Activated T-helper 17 cell treated with anti-CD3 and anti-CD28 coated beads, Interleukin-2, amount 50 U/mL, for 72 hours (primary cell): ENCODE results near the gene CCIN. TPM values are rescaled to one million over a fixed set of nuclear protein-coding genes. Genes with fewer than 3 reads are reported as not detected.
A peak's percentile ranks its signal among the peaks of the same experiment; 100 is the strongest.
"Not testable (repeated sequence)": the region's sequence is repeated elsewhere in the genome, so short reads cannot be mapped to it uniquely, and the experiment has no call there.

Source experiments
- ATAC-seq: fragments of 150-1000 bp; cut with Tn5 transposase; replicated peaks from 2 replicates; pipeline ENCODE4 v1.10.0; 2021; ENCODE audit warnings: mild to moderate bottlenecking, moderate library complexity
- H3K27ac Mint-ChIP-seq: one replicate; pipeline ENCODE4 v1.8.0; 2022; ENCODE audit warnings: mixed read lengths
- H3K27me3 Mint-ChIP-seq: one replicate; pipeline ENCODE4 v1.8.0; 2022; ENCODE audit warnings: mixed read lengths
- H3K36me3 Mint-ChIP-seq: one replicate; pipeline ENCODE4 v1.8.0; 2022; ENCODE audit warnings: low read depth, mild to moderate bottlenecking, mixed read lengths
- H3K4me1 Mint-ChIP-seq: one replicate; pipeline ENCODE4 v1.8.0; 2022; ENCODE audit warnings: mixed read lengths
- H3K4me3 Mint-ChIP-seq: one replicate; pipeline ENCODE4 v1.8.0; 2022; ENCODE audit warnings: mild to moderate bottlenecking, mixed read lengths
- H3K9me3 Mint-ChIP-seq: one replicate; pipeline ENCODE4 v1.8.0; 2022; ENCODE audit warnings: mixed read lengths
- total RNA-seq, 2 donors: library from RNA; stranded (reverse); gene quantifications; one replicate each; pipeline ENCODE4 v1.2.3, GENCODE V29; 2022

The CCIN gene
- total RNA-seq, 2 donors from 2014 or later, result not detected

DNA sequence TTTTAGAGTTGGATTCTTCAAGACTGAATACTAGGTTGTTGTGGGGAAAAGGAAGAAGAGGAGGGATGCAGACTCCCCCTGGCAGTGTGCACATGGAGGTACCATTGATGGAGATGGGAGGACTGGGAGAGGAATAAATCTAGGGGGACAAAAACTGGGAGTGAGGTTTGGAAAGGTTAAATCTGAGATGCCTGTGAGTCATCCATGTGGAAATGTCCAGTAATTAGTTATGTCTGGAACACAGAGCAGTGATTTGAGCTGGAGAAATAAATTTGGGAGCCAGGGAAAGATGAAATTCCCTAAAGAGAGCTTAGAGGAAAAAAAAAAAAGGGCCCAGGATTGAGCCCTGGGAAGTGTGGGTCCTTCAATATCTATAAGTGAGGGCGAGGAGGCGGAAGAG, 8.0 kb upstream of the CCIN start:
- Mint-ChIP-seq H3K4me1 (peaks cover 12% of the 10 kb centered on the region), H3K4me3 (no peak overlapping the region), H3K27ac (peak overlapping the region; percentile 8), H3K36me3 (peaks cover 6% of the 10 kb centered on the region), H3K9me3 (no peaks in the 10 kb centered on the region), H3K27me3 (no peaks in the 10 kb centered on the region)
- no peak for ATAC-seq

DNA sequence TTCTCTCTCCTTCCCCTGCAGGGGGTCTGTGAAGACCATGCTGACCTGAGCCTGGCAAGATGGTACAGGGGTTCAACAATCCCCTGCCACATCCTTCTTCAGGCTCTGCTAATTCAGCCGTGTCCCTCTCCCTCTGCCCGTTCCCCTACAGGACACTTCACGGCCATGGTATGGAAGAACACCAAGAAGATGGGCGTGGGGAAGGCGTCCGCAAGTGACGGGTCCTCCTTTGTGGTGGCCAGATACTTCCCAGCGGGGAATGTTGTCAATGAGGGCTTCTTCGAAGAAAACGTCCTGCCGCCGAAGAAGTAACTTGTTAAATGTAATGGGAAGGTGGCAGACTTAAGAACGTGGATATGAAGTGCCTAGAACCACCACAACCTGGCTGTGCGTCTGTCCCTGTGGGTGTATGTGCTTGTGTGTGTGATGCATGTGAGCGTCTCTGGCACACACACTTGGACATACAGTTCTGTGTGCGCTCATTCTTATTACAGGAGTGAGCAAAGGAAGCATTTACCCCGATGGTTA, 6.9 kb upstream of the CCIN start:
- H3K27me3 Mint-ChIP-seq, result no peaks in the 10 kb centered on the region
- peaks cover 12% of the 10 kb centered on the region for H3K4me1 Mint-ChIP-seq
- H3K9me3 Mint-ChIP-seq, result no peaks in the 10 kb centered on the region
- H3K27ac Mint-ChIP-seq, result no peak overlapping the region
- ATAC-seq, result no peak
- no peaks in the 10 kb centered on the region for H3K36me3 Mint-ChIP-seq
- no peak overlapping the region for H3K4me3 Mint-ChIP-seq

DNA sequence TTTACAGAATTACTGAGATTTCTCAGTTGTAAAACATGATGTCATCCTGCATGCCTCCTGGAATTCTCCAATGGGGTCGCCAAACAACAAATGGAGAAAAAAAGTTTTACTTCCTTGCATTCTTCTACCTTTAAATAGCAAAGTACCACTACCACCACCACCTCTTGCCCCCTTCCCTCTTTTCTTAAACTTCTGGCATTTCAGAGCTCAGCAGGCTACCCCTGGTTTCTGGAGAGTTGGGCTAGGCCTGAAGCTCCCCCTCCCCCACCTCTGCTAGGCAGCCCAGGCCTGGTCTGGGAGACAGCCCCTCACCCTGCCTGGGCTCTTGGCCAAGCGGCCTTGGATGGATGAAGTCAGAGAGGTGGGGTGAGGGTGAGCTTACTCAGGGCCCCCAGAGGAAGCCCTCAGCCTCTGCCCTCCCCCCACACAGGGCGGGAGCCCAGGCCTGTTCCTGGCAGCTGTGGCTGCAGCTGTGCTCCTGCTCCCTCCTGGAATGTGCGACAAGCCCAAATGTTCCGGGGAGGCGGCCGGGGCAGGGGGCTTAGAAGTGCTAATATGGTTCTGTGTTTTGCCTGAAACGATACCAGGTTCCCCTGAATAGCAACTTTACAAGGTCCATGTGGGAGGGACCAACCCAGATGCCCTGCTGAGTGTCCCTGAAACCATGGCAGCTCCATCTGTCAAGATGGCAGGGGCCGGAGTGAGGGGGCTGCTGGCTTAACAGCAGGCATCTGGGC, 6.0 kb upstream of the CCIN start:
- Mint-ChIP-seq H3K4me3 (no peak overlapping the region), H3K9me3 (no peaks in the 10 kb centered on the region), H3K27ac (no peak overlapping the region), H3K36me3 (no peaks in the 10 kb centered on the region), H3K4me1 (peaks cover 10% of the 10 kb centered on the region), H3K27me3 (no peaks in the 10 kb centered on the region)
- ATAC-seq, result no peak

DNA sequence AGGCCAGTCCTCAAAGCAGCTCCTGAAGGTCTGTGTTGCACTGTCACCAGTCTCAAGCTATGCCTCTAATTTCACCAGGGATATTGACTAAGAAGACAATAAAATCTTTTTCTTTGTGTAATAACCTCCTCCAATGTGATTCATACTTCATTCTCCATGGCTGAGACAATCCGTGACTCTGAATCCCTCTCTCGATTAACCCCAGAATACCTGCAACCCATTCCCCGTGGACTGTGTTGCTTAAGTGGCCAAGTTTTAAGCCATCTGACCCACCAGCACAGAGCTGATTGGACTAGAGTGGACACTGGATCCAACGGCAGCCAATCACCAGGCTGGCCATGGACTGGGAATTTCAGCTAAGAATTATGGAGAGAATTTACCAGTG, 5.4 kb upstream of the CCIN start:
- no peak for ATAC-seq
- no peaks in the 10 kb centered on the region for H3K36me3 Mint-ChIP-seq
- peak overlapping the region; percentile 37 for H3K27ac Mint-ChIP-seq
- peaks cover 7% of the 10 kb centered on the region for H3K4me1 Mint-ChIP-seq
- H3K4me3 Mint-ChIP-seq, result no peak overlapping the region
- no peaks in the 10 kb centered on the region for H3K27me3 Mint-ChIP-seq
- no peaks in the 10 kb centered on the region for H3K9me3 Mint-ChIP-seq

DNA sequence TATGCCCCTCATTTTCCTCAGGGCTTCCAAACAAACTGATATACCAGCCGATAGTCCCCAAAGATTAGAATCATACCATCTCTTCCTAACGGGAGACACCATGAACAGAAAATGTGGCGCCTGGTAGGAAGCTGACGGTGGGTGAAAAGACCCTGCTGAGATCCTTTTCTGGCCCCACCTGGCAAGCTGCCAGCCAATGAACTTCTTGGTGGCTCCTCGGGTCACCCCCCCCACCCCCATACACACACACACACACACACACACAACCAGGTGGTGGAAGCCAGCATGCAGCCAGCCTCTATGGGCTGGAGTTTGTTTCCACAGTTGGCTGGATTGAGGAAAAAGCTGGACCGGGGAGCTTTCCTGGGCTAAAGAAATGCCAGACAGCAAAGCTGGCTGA, 4.8 kb upstream of the CCIN start:
- Mint-ChIP-seq H3K4me3 (no peak overlapping the region), H3K36me3 (no peaks in the 10 kb centered on the region), H3K9me3 (no peaks in the 10 kb centered on the region), H3K27ac (no peak overlapping the region), H3K4me1 (peaks cover 7% of the 10 kb centered on the region), H3K27me3 (no peaks in the 10 kb centered on the region)
- no peak for ATAC-seq

DNA sequence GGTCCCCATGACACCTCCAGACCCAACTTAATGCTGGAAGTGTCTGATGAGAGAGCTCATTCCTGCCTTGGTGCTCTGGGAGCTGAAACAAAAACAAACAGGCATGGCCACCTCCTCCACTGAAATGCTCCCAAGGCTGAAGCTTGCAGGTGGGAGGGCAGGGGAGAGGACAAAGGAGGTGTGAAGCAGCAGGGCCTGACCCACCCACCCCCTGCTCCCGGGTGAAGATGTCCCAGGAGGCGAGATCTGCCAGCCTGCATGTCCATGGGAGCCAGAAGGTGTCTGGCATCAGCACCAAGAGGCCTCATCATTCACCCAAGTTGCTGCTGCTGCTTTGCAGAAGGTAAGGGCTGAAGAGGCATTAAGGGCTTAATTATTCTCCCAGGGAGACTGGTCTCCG, 4.2 kb upstream of the CCIN start:
- Mint-ChIP-seq H3K9me3 (no peaks in the 10 kb centered on the region), H3K27me3 (no peaks in the 10 kb centered on the region), H3K36me3 (no peaks in the 10 kb centered on the region), H3K27ac (no peak overlapping the region), H3K4me3 (peak overlapping the region; percentile 74), H3K4me1 (peaks cover 7% of the 10 kb centered on the region)
- ATAC-seq, result no peak

DNA sequence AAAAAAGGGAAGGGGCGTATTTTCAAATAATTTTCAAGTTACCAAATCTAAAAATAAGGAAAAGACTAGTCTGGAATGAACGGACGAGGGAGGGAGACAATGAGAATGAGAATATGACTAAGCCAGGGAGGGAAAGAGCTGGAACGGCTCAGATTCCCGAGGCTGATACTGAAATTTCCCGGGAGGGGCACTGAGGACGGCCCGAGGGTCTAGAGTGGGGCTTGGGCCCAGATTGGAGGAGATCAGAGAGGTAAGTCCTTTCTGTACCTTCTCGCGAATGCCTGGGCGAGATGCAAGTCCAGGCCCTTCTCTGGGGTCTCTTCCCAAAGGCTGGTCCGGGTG, 3.4 kb upstream of the CCIN start:
- ATAC-seq, result no peak
- peaks cover 7% of the 10 kb centered on the region for H3K4me1 Mint-ChIP-seq
- no peaks in the 10 kb centered on the region for H3K9me3 Mint-ChIP-seq

DNA sequence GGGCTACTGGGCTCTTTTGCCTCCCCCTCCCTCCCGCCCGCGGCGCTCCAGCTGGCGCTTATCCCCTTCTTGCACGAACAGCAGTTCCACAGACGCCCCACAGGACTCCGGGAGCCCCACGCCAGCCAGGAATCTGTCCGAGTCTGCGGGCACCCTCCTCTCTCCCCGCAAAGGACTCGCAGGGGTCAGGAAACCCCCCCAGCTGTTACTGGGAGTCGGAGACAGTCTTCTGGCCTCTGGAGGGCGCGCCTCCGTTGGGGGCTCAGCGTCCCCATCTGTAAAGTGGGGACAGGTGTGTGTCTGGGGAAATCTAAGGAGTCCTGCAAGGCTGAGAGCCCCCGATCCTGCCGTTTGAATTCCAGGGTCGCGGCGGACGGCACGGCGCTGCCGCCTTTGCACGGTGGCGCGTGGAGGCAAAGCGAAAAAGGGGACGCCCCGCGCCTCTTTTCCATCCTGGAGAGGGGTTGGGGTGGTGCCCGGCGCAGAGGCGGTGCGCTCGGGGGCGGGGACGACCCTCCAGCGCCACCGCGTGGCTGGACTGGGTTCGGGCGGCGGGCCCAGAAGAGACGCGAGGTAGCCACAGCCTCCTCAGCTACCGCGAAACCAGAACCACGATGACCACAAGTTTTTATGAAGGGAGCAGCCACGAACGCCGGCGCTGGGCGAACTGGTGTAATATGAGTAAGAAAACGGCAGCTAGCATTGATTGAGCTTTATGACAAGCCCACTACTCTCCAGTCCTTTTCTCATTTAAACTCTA, 2.8 kb upstream of the CCIN start:
- Mint-ChIP-seq H3K36me3 (no peaks in the 10 kb centered on the region), H3K4me3 (peak overlapping the region; percentile 74), H3K27ac (no peak overlapping the region), H3K27me3 (no peaks in the 10 kb centered on the region), H3K9me3 (no peaks in the 10 kb centered on the region), H3K4me1 (peaks cover 2% of the 10 kb centered on the region)
- peak; percentile 97 for ATAC-seq

More for the DNA sequence above, 3.4 kb upstream of the CCIN start:
- no peaks in the 10 kb centered on the region for H3K27me3 Mint-ChIP-seq
- H3K27ac Mint-ChIP-seq, result no peak overlapping the region
- H3K36me3 Mint-ChIP-seq, result no peaks in the 10 kb centered on the region
- H3K4me3 Mint-ChIP-seq, result peak overlapping the region; percentile 74

DNA sequence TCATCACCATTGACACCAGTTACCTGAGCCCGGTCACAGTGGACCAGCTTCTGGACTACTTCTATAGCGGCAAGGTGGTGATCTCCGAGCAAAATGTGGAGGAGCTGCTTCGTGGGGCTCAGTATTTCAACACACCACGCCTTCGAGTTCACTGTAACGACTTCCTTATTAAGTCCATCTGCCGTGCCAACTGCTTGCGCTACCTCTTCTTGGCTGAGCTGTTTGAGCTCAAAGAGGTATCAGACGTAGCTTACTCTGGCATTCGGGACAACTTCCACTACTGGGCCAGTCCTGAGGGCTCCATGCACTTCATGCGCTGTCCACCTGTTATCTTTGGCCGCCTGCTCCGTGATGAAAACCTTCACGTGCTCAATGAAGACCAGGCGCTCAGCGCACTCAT, 520 bp downstream of the CCIN start:
- no peaks in the 10 kb centered on the region for H3K9me3 Mint-ChIP-seq
- H3K36me3 Mint-ChIP-seq, result no peaks in the 10 kb centered on the region
- ATAC-seq, result no peak
- no peak overlapping the region for H3K4me3 Mint-ChIP-seq
- H3K27ac Mint-ChIP-seq, result no peak overlapping the region
- H3K4me1 Mint-ChIP-seq, result no peaks in the 10 kb centered on the region
- no peaks in the 10 kb centered on the region for H3K27me3 Mint-ChIP-seq

DNA sequence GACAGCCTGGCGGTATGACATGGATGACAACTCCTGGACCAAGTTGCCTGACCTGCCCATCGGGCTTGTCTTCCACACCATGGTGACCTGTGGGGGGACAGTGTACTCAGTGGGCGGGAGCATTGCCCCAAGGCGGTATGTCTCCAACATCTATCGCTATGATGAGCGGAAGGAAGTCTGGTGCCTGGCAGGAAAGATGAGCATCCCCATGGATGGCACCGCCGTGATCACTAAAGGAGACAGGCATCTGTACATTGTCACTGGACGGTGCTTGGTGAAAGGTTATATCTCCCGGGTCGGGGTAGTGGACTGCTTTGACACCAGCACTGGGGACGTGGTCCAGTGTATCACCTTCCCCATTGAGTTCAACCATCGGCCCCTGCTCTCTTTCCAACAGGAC, 1.3 kb downstream of the CCIN start:
- ATAC-seq, result no peak
- H3K27me3 Mint-ChIP-seq, result peaks cover 4% of the 10 kb centered on the region
- H3K9me3 Mint-ChIP-seq, result no peaks in the 10 kb centered on the region
- no peak overlapping the region for H3K27ac Mint-ChIP-seq
- H3K36me3 Mint-ChIP-seq, result no peaks in the 10 kb centered on the region
- no peak overlapping the region for H3K4me3 Mint-ChIP-seq
- H3K4me1 Mint-ChIP-seq, result no peaks in the 10 kb centered on the region

DNA sequence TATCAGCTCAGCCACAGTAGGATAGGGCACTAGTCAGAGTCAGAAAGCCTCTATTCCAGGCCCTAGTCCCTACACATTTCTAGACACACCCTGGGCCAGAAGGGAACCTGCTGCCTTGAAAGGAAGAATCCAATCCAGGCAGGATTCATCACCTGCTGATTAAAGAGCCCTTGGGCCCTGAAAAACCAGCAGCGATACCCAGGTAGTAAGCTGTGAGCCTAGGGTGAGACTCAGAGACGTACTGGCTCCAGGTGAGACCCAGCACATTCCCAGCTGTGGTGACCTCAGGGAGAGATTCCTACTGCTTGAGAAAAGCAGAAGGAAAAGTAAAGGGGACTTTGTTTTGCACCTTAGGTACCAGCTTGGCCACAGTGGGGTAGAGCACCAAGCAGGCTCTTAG, 4.7 kb downstream of the CCIN start:
- H3K4me3 Mint-ChIP-seq, result no peak overlapping the region
- H3K9me3 Mint-ChIP-seq, result no peaks in the 10 kb centered on the region
- H3K36me3 Mint-ChIP-seq, result no peaks in the 10 kb centered on the region
- H3K27me3 Mint-ChIP-seq, result peaks cover 4% of the 10 kb centered on the region
- no peak overlapping the region for H3K27ac Mint-ChIP-seq
- no peak for ATAC-seq
- H3K4me1 Mint-ChIP-seq, result no peaks in the 10 kb centered on the region

DNA sequence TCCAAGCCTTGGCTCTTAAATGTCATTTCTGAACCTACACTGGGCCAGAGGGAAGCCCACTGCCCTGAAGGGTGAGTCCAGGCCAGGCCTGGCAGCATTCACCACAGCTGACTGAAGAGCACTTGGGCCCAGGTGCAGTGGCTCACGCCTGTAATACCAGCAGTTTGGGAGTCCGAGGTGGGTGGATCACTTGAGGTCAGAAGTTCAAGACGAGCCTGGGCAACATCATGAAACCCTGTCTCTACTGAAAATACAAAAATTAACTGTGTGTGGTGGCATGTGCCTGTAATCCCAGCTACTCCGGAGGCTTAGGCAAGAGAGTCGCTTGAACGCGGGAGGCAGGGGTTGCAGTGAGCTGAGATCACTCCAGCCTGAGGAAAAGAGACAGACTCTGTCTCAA, 5.1 kb downstream of the CCIN start:
- no peak overlapping the region for H3K4me3 Mint-ChIP-seq
- H3K36me3 Mint-ChIP-seq, result no peaks in the 10 kb centered on the region

DNA sequence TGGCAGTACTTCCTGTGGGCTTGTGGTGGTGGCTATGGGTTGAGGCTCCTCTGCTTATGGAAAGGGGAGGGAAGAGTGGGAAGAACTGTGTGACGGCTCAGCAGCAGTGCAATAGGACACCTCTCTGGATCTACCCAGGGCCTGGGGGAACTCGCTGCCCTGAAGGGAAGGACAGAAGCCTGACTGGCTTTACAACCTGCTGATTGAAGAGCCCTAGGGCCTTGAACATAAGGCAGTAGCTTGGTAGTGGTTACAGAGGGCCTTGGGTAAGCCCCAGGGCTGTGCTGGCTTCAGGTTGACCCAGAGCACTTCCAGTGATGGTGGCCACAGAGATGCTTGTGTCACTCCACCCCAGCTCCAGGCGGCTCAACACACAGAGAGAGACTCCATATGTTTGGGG, 5.5 kb downstream of the CCIN start:
- Mint-ChIP-seq H3K4me3 (no peak overlapping the region), H3K4me1 (no peaks in the 10 kb centered on the region), H3K36me3 (no peaks in the 10 kb centered on the region), H3K9me3 (no peaks in the 10 kb centered on the region), H3K27ac (no peak overlapping the region), H3K27me3 (peaks cover 4% of the 10 kb centered on the region)
- no peak for ATAC-seq

More for the DNA sequence above, 5.1 kb downstream of the CCIN start:
- Mint-ChIP-seq H3K27ac (no peak overlapping the region), H3K27me3 (peaks cover 4% of the 10 kb centered on the region), H3K9me3 (no peaks in the 10 kb centered on the region), H3K4me1 (no peaks in the 10 kb centered on the region)
- ATAC-seq, result no peak

DNA sequence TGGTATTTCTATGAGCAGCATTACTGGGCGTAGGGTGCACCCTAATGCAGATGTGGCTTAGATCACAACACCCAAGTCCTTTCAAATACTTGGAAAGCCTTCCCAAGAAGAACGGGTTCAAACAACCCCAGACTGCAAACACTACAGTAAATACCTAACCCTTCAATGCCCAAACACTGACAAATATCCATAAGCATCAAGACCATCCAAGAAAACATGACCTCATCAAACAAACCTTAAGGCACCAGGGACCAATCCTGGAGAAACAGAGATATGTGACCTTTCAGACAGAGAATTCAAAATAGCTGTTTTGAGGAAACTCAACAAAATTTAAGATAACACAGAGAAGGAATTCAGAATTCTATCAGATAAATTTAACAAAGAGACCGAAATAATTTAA, 6.0 kb downstream of the CCIN start:
- not testable (repeated sequence) for H3K4me3 Mint-ChIP-seq, ATAC-seq, H3K36me3 Mint-ChIP-seq, H3K4me1 Mint-ChIP-seq, H3K27me3 Mint-ChIP-seq, H3K9me3 Mint-ChIP-seq, H3K27ac Mint-ChIP-seq

DNA sequence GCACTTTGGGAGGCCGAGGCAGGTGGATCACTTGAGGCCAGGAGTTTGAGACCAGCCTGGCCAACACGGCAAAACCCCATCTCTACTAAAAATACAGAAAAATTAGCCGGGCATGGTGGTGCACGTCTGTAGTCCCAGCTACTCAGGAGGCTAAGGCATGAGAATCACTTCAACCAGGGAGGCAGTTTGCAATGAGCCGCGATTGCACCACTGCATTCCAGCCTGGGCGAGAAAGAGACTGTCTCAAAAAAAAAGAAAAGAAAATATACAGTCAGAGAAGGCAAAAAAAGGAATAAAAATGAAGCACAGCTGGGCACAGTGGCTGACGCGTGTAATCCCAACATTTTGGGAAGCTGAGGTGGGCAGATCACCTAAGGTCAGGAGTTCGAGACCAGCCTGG, 7.3 kb downstream of the CCIN start:
- not testable (repeated sequence) for H3K27ac Mint-ChIP-seq, H3K4me3 Mint-ChIP-seq, H3K9me3 Mint-ChIP-seq, H3K27me3 Mint-ChIP-seq, H3K4me1 Mint-ChIP-seq, H3K36me3 Mint-ChIP-seq, ATAC-seq
